ENCODE data around the gene FNDC3A.

Gene FNDC3A, protein sequence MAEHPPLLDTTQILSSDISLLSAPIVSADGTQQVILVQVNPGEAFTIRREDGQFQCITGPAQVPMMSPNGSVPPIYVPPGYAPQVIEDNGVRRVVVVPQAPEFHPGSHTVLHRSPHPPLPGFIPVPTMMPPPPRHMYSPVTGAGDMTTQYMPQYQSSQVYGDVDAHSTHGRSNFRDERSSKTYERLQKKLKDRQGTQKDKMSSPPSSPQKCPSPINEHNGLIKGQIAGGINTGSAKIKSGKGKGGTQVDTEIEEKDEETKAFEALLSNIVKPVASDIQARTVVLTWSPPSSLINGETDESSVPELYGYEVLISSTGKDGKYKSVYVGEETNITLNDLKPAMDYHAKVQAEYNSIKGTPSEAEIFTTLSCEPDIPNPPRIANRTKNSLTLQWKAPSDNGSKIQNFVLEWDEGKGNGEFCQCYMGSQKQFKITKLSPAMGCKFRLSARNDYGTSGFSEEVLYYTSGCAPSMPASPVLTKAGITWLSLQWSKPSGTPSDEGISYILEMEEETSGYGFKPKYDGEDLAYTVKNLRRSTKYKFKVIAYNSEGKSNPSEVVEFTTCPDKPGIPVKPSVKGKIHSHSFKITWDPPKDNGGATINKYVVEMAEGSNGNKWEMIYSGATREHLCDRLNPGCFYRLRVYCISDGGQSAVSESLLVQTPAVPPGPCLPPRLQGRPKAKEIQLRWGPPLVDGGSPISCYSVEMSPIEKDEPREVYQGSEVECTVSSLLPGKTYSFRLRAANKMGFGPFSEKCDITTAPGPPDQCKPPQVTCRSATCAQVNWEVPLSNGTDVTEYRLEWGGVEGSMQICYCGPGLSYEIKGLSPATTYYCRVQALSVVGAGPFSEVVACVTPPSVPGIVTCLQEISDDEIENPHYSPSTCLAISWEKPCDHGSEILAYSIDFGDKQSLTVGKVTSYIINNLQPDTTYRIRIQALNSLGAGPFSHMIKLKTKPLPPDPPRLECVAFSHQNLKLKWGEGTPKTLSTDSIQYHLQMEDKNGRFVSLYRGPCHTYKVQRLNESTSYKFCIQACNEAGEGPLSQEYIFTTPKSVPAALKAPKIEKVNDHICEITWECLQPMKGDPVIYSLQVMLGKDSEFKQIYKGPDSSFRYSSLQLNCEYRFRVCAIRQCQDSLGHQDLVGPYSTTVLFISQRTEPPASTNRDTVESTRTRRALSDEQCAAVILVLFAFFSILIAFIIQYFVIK

DNA sequence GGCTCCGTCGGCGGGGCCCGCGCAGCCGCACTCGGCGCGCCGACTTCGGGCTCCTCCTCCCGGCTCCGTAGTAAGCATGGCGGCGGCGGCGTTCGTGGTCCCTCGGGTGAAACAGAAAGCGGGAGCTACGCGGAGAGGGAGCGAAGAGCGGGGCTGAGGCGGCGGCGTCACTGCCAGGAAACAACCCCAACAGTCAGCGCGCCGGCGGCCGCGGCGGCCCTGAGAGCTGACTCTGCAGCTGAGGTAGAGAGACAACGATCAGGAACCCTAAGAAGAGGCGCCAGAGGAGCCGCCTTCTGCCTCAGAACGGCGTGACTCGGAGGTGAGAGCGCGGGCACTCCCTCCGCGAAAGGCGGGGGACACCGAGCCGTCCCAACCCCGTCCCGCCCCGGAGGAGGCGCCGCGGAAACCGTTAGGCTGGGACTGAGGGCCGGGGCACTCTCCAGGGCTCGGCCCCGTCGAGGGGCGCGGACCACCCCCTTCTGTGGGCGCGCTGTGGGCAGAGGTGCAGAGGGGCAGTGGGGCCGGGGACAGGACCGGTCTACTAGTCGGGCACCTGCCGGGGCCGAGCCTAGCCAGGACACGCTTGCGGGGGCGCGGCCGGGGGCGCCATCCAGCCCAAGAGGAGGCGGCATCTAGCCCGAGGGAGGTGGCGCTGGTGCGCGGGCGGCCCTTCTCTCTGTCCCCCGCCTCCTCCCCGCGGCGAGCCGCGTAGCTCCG, at the start of gene FNDC3A:
TSS of gene FNDC3A (plus strand) at position 57 of the 720 bp plus-strand sequence. CDS start 30,279 bp downstream, outside the sequence.
- peak within 1 kb of the TSS; percentile 99 for H2AFZ ChIP-seq (ENCODE audit: low read depth, low read length)

DNA sequence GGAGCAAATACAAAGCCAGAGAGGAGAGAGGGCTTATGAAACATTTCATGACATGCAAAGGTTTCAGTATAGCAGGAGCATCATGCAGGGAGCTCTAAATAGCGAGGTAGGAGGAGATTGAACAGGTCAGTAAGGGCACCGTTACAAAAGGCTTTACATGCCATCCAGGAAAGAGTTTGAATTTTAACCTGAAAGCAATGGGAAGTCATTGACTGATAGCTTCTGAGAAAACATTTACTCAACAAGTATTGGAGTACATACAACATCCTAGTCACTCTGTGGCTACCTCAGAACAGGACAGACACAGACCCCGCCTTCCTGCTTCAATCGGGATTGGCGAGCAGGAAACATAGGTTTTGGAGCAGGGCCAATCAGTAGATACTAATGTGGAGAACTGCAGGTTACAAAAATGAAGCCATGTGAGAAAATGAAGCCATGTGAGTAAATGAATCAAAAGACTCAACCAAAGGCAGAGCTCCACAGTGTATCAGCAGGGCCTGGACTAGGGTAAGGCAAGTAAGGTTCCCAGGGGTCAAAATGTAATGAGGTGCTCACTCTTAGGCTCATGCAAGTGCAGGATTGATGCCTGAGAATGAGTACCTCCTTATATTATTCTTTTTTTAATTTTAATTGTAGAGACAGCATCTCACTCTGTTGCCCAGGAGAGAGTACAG, 46.8 kb upstream of the FNDC3A start:
- H3K4me1 ChIP-seq (ENCODE audit: insufficient read depth, low read length) = no peaks in the 10 kb centered on the region
- no peak overlapping the region for H2AFZ ChIP-seq (ENCODE audit: low read depth, low read length)
- H3K27me3 ChIP-seq (ENCODE audit: insufficient read depth, low read length) = no peaks in the 10 kb centered on the region
- no peaks in the 10 kb centered on the region for H3K9me3 ChIP-seq (ENCODE audit: low read length)
- H3K4me3 ChIP-seq (ENCODE audit: low read length) = no peak overlapping the region
- H3K36me3 ChIP-seq (ENCODE audit: insufficient read depth, low read length) = no peaks in the 10 kb centered on the region

More for the DNA sequence above, at the start of gene FNDC3A:
- Histone ChIP-seq H3K4me1 (ENCODE audit: insufficient read depth, low read length) (peaks cover 26% of the 10 kb centered on the region), H3K4me3 (ENCODE audit: low read length) (peak within 1 kb of the TSS; percentile 65), H3K9me3 (ENCODE audit: low read length) (peaks cover 6% of the 10 kb centered on the region), H3K27me3 (ENCODE audit: insufficient read depth, low read length) (no peaks in the 10 kb centered on the region), H3K36me3 (ENCODE audit: insufficient read depth, low read length) (no peaks in the 10 kb centered on the region)

DNA sequence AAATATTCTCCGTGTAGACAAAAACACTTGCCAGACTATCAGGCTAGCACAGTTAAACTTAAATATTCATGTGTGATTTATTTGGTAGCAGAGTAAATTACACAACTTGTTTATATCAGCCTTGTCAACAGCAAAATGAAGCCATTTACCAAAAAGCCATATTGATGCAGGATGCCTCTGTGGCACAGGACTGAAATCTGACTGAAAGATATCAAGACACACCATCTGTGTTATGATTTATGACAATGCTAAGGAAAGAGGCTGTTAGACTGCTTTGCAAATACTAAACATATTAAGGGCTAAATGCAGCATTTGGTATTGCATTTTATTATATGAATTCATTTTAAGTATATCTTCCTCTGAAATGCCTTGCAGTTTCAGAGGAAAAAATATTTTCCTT, 44.8 kb upstream of the FNDC3A start:
- no peaks in the 10 kb centered on the region for H3K9me3 ChIP-seq (ENCODE audit: low read length)
- H3K36me3 ChIP-seq (ENCODE audit: insufficient read depth, low read length) = no peaks in the 10 kb centered on the region
- no peaks in the 10 kb centered on the region for H3K4me1 ChIP-seq (ENCODE audit: insufficient read depth, low read length)
- H3K4me3 ChIP-seq (ENCODE audit: low read length) = no peak overlapping the region
- H3K27me3 ChIP-seq (ENCODE audit: insufficient read depth, low read length) = no peaks in the 10 kb centered on the region
- H2AFZ ChIP-seq (ENCODE audit: low read depth, low read length) = no peak overlapping the region

DNA sequence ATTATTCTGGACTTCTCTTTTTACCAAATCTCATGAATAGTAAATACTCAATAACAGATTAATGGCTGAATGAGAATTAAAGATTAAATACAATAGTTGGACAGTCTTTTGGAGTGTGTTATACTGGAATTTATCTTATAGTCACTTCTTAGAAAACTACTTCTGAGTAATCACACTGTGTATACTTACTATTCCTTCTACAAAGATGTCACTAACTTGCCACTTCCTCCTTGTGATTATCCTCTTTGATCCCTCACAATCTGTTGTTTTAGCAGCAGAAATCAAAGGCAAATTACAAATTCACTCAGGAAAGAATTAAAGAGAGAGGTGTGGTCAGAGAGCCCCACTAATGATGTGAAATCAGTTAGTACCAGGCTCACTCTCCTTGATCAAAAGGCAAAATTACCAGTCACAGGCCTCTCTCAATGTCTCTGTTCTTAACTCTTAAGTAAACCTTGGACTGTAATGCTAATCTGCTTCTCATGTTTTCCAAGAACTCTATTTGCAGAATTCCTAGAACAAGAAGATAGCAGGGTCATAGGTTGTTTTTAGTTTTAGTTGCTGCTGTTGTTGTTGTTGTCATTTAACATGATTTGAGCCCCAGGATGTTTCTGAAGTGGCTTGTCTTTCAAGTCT, 37.3 kb upstream of the FNDC3A start:
- Histone ChIP-seq H3K4me1 (ENCODE audit: insufficient read depth, low read length) (no peaks in the 10 kb centered on the region), H3K36me3 (ENCODE audit: insufficient read depth, low read length) (no peaks in the 10 kb centered on the region), H3K4me3 (ENCODE audit: low read length) (no peak overlapping the region), H2AFZ (ENCODE audit: low read depth, low read length) (no peak overlapping the region), H3K27me3 (ENCODE audit: insufficient read depth, low read length) (no peaks in the 10 kb centered on the region), H3K9me3 (ENCODE audit: low read length) (no peaks in the 10 kb centered on the region)

DNA sequence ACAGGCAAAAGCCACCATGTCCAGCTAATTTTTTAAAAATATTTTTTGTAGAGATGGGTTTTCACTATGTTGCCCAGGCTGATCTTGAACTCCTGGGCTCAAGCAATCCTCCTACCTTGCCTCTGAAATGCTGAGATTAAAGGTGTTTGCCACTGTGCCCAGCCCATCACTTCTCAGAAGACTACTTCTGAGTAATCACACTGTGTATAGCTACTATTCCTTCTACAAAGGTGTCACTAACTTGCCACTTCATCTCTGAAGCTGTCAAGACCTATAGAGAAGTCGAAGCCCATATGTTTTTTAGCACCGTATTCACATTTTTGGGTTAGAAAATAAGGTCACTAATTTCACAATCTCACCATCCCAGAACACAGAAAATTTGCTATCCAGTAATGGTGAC, 36.0 kb upstream of the FNDC3A start:
- H3K4me1 ChIP-seq (ENCODE audit: insufficient read depth, low read length) = no peaks in the 10 kb centered on the region

DNA sequence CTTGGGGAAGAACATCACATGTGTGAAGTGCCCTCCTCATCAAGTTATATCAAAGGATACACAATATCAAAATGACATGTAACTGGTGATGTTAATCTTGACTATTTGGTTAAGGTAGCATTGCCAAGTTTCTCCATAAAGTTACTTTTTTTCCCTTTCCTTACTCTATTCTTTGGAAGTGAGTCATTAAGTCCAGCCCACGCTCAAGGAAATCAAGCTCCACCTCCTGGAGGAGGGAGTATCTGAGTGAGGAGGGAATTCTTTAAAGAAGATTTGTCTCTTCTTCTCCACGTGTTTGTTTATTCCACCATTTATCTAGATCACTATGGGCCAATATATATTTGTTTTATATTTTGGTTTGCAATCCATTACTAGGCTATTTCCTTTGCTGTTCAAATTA, 33.6 kb upstream of the FNDC3A start:
- Histone ChIP-seq H2AFZ (ENCODE audit: low read depth, low read length) (no peak overlapping the region), H3K9me3 (ENCODE audit: low read length) (no peaks in the 10 kb centered on the region), H3K36me3 (ENCODE audit: insufficient read depth, low read length) (no peaks in the 10 kb centered on the region), H3K4me3 (ENCODE audit: low read length) (no peak overlapping the region), H3K4me1 (ENCODE audit: insufficient read depth, low read length) (no peaks in the 10 kb centered on the region), H3K27me3 (ENCODE audit: insufficient read depth, low read length) (no peaks in the 10 kb centered on the region)

More for the DNA sequence above, 36.0 kb upstream of the FNDC3A start:
- Histone ChIP-seq H3K27me3 (ENCODE audit: insufficient read depth, low read length) (no peaks in the 10 kb centered on the region), H3K36me3 (ENCODE audit: insufficient read depth, low read length) (no peaks in the 10 kb centered on the region), H2AFZ (ENCODE audit: low read depth, low read length) (no peak overlapping the region), H3K9me3 (ENCODE audit: low read length) (no peaks in the 10 kb centered on the region), H3K4me3 (ENCODE audit: low read length) (no peak overlapping the region)

DNA sequence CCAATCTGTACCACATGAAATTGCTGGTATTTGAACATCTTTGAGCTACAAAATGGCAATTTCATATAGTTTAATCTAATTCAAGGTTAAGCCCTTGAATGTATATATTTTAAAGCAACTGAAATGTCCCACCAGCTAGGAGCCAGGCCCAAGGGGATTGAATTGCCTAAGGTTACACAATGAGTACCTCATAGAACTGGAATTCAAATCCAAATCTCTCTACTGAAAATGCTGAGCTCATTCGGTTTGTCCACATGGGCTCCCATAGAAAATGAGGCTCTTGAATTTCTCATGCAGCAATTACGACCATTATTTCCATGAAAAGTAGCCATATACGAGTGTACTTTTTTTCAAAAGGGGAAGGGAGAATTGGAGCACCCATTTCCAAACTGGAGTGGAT, 31.5 kb upstream of the FNDC3A start:
- no peaks in the 10 kb centered on the region for H3K36me3 ChIP-seq (ENCODE audit: insufficient read depth, low read length)
- no peak overlapping the region for H3K4me3 ChIP-seq (ENCODE audit: low read length)
- no peaks in the 10 kb centered on the region for H3K4me1 ChIP-seq (ENCODE audit: insufficient read depth, low read length)
- H2AFZ ChIP-seq (ENCODE audit: low read depth, low read length) = no peak overlapping the region
- no peaks in the 10 kb centered on the region for H3K27me3 ChIP-seq (ENCODE audit: insufficient read depth, low read length)
- H3K9me3 ChIP-seq (ENCODE audit: low read length) = no peaks in the 10 kb centered on the region

DNA sequence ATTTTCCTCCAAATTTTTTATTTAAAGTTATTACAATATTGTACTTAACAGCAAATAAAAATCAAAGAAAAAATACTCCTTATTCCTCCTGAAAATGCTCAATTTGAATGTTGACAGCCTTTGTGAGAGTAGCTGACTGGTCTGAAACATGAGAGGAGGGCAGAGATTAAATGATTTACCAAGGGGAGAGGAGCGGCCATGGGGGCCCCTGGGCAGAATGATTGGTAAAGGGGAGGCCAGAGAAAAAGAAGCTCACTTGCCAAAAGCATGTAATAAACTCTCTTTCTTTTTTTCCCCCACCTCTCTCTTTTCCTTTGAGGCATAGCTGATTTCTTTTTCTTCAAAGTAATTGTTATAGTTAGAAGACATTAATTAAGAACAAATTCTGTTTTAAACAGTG, 30.1 kb upstream of the FNDC3A start:
- Histone ChIP-seq H3K4me1 (ENCODE audit: insufficient read depth, low read length) (no peaks in the 10 kb centered on the region), H3K36me3 (ENCODE audit: insufficient read depth, low read length) (no peaks in the 10 kb centered on the region), H3K27me3 (ENCODE audit: insufficient read depth, low read length) (no peaks in the 10 kb centered on the region), H2AFZ (ENCODE audit: low read depth, low read length) (no peak overlapping the region), H3K4me3 (ENCODE audit: low read length) (no peak overlapping the region), H3K9me3 (ENCODE audit: low read length) (no peaks in the 10 kb centered on the region)

DNA sequence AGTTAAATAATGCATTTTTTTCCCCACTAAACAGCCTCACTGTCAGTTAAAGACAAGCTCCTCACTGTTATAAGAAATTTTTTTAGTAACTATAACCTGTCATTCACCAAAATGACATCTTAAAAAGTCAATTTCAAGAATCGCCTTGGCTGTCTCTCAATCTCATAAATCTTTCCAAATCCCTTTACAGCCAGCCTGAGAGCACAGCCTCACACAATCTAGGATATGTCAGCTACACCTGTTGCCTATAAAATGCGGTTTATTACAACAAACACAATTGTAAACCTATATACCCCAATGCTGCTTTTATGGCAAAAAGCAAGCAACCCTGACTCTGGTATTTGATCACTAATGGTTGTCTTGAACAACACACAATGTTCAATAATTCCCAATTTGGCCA, 29.5 kb upstream of the FNDC3A start:
- no peaks in the 10 kb centered on the region for H3K9me3 ChIP-seq (ENCODE audit: low read length)
- no peak overlapping the region for H3K4me3 ChIP-seq (ENCODE audit: low read length)
- no peaks in the 10 kb centered on the region for H3K27me3 ChIP-seq (ENCODE audit: insufficient read depth, low read length)
- no peaks in the 10 kb centered on the region for H3K4me1 ChIP-seq (ENCODE audit: insufficient read depth, low read length)
- H2AFZ ChIP-seq (ENCODE audit: low read depth, low read length) = no peak overlapping the region
- no peaks in the 10 kb centered on the region for H3K36me3 ChIP-seq (ENCODE audit: insufficient read depth, low read length)

DNA sequence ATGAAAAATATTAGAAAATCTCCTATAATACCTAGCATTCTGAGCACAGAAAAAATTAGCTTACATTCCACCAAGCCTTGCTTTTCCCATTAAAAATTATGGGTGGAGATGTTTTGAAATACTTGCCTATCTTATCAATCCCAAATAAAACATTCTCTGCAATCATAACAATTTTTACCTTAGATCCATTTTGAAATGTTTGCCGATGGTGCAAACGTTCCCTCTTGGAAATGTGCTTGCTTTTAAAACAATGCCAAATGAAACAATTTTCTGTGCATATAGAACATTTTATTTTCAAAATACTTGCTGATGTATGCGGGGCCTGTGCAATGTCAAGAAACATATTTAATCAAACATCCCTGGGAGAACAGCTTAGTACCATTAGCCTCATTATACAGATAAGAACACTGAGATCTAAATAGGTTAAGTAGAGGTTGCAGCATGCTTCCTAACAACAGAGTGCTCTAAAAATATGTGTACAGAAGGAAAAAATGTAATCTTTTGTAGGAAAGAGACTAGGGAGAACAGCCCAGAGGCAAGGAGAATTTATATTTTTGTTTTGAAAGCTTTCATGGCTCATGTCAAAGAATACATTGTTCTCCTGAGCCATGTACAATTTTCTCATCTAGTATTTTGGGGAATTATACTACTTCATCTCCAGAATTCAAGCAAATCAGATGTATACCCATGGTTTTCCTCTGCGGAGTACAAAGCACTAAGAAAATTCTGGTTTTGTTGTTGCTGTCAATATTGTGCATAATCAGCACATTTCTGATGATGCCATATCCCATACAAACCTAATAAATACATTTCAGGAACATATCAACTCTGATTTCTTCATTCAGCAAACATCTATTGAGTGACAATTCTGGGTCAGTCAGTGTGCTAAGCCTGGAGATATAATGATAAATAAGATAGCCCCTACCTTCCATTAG, 25.9 kb upstream of the FNDC3A start:
- Histone ChIP-seq H3K27me3 (ENCODE audit: insufficient read depth, low read length) (no peaks in the 10 kb centered on the region), H3K4me3 (ENCODE audit: low read length) (no peak overlapping the region), H2AFZ (ENCODE audit: low read depth, low read length) (no peak overlapping the region), H3K9me3 (ENCODE audit: low read length) (no peaks in the 10 kb centered on the region), H3K36me3 (ENCODE audit: insufficient read depth, low read length) (no peaks in the 10 kb centered on the region), H3K4me1 (ENCODE audit: insufficient read depth, low read length) (peaks cover 12% of the 10 kb centered on the region)

DNA sequence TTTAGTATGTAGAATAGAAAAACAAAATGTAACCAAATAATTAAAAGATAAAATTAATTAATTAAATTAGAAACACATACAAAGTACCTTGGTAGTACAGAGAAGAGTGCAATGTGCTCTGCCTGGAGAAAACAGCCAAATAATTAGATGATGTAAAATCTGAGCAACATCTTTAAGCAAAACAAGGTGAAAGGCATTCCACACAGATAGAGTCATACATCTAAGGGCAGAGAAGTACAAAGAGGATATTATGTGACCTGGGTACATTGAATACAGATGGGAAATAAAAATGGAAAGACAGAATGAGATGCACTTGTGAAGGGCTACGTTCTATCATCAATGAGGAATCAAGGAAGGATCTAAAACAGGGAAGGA, 25.2 kb upstream of the FNDC3A start:
- Histone ChIP-seq H3K4me1 (ENCODE audit: insufficient read depth, low read length) (peaks cover 12% of the 10 kb centered on the region), H3K9me3 (ENCODE audit: low read length) (no peaks in the 10 kb centered on the region), H3K36me3 (ENCODE audit: insufficient read depth, low read length) (no peaks in the 10 kb centered on the region), H3K27me3 (ENCODE audit: insufficient read depth, low read length) (no peaks in the 10 kb centered on the region), H2AFZ (ENCODE audit: low read depth, low read length) (no peak overlapping the region), H3K4me3 (ENCODE audit: low read length) (no peak overlapping the region)
